ENCODE data around the gene NELFB. TPM values are rescaled to one million over a fixed set of nuclear protein-coding genes. Genes with fewer than 3 reads are reported as not detected.

NELFB gene
- polyA plus RNA-seq, 3 donors = 17.3 to 44.2 (median 18.8) TPM

GRCh38 chr9:137310189-137311052 lies 55.3 kb downstream of the NELFB start:
- Mint-ChIP-seq H3K9me3 (peaks cover 0 to 5% (median 1%) of the 10 kb centered on the region in 7 donors), H3K4me3 (no peak overlapping the region), H3K27me3 (ENCODE audit: low read depth in 3 of 3) (peaks cover 25 to 42% (median 36%) of the 10 kb centered on the region in 3 donors), H3K4me1 (peaks cover 11% of the 10 kb centered on the region), H3K27ac (no peak overlapping the region), H3K36me3 (no peaks in the 10 kb centered on the region)
- no peaks in the 10 kb centered on the region for H3K36me3 ChIP-seq (replicated peaks in 1 of 2; ENCODE audit: control insufficient read depth in 1 of 2, insufficient read depth in 2 of 2, low read length in 2 of 2)
- H3K27ac ChIP-seq (ENCODE audit: low read depth in 1 of 2, low read length in 2 of 2) = no peak overlapping the region
- DNase-seq = no peak
- H3K4me1 ChIP-seq (ENCODE audit: control insufficient read depth in 1 of 2, insufficient read depth in 2 of 2, low read length in 2 of 2) = peaks cover 22% of the 10 kb centered on the region in 2 donors
- no peak overlapping the region for H2AFZ ChIP-seq (ENCODE audit: insufficient read depth, low read depth, low read length, poor library complexity, severe bottlenecking)
- H4K20me1 ChIP-seq (ENCODE audit: insufficient read depth, low read length) = no peaks in the 10 kb centered on the region
- H3K27me3 ChIP-seq (ENCODE audit: control insufficient read depth in 2 of 2, insufficient read depth in 2 of 2, low read length in 2 of 2) = peaks cover 10 to 36% of the 10 kb centered on the region in 2 donors
- no peak overlapping the region for H3K4me2 ChIP-seq (replicated peaks; ENCODE audit: extremely low read depth, low read length, poor library complexity, severe bottlenecking)
- H3K4me3 ChIP-seq (replicated peaks in 1 of 3; ENCODE audit: low read depth in 2 of 3, low read length in 3 of 3) = no peak overlapping the region
- H3K79me2 ChIP-seq (ENCODE audit: insufficient read depth, low read length) = no peaks in the 10 kb centered on the region
- TF ChIP-seq CTCF (IDR thresholded peaks at IDR 0.05) = no peak
- 87% methylated on average over 13 of the region's 20 CpGs for WGBS (ENCODE audit: insufficient coverage)
- intact Hi-C loops (cut with micrococcal nuclease) = no loop called here
- no peak overlapping the region for H3K9ac ChIP-seq (ENCODE audit: insufficient read depth, low read length, poor library complexity, severe bottlenecking)
- peaks cover 0 to 3% of the 10 kb centered on the region in 2 donors for H3K9me3 ChIP-seq (replicated peaks in 1 of 2; ENCODE audit: control insufficient read depth in 1 of 2, insufficient read depth in 1 of 2, low read length in 2 of 2)

GRCh38 chr9:137311171-137311985 lies 56.3 kb downstream of the NELFB start:
- no peak overlapping the region for H3K4me2 ChIP-seq (replicated peaks; ENCODE audit: extremely low read depth, low read length, poor library complexity, severe bottlenecking)
- no peaks in the 10 kb centered on the region for H3K79me2 ChIP-seq (ENCODE audit: insufficient read depth, low read length)
- no peak overlapping the region for H2AFZ ChIP-seq (ENCODE audit: insufficient read depth, low read depth, low read length, poor library complexity, severe bottlenecking)
- no peak overlapping the region for H3K9ac ChIP-seq (ENCODE audit: insufficient read depth, low read length, poor library complexity, severe bottlenecking)
- peaks cover 4 to 31% of the 10 kb centered on the region in 2 donors for H3K27me3 ChIP-seq (ENCODE audit: control insufficient read depth in 2 of 2, insufficient read depth in 2 of 2, low read length in 2 of 2)
- intact Hi-C loops (cut with micrococcal nuclease) = no loop called here
- peaks cover 0 to 3% of the 10 kb centered on the region in 2 donors for H3K9me3 ChIP-seq (replicated peaks in 1 of 2; ENCODE audit: control insufficient read depth in 1 of 2, insufficient read depth in 1 of 2, low read length in 2 of 2)
- no peak overlapping the region for H3K27ac ChIP-seq (ENCODE audit: low read depth in 1 of 2, low read length in 2 of 2)
- no peak for TF ChIP-seq CTCF (IDR thresholded peaks at IDR 0.05)
- no peaks in the 10 kb centered on the region for H3K36me3 Mint-ChIP-seq
- H3K4me1 Mint-ChIP-seq = peaks cover 9% of the 10 kb centered on the region
- peaks cover 20 to 37% (median 26%) of the 10 kb centered on the region in 3 donors for H3K27me3 Mint-ChIP-seq (ENCODE audit: low read depth in 3 of 3)
- no peak overlapping the region for H3K4me3 ChIP-seq (replicated peaks in 1 of 3; ENCODE audit: low read depth in 2 of 3, low read length in 3 of 3)
- H3K36me3 ChIP-seq (replicated peaks in 1 of 2; ENCODE audit: control insufficient read depth in 1 of 2, insufficient read depth in 2 of 2, low read length in 2 of 2) = no peaks in the 10 kb centered on the region
- H3K4me3 Mint-ChIP-seq = no peak overlapping the region
- WGBS (ENCODE audit: insufficient coverage) = 84% methylated on average over 18 of the region's 27 CpGs
- peaks cover 14 to 16% of the 10 kb centered on the region in 2 donors for H3K4me1 ChIP-seq (ENCODE audit: control insufficient read depth in 1 of 2, insufficient read depth in 2 of 2, low read length in 2 of 2)
- DNase-seq = peak in 1 of 3 donors; percentile 18
- H4K20me1 ChIP-seq (ENCODE audit: insufficient read depth, low read length) = no peaks in the 10 kb centered on the region
- H3K27ac Mint-ChIP-seq = no peak overlapping the region
- H3K9me3 Mint-ChIP-seq = peaks cover 0 to 5% (median 1%) of the 10 kb centered on the region in 7 donors
